ENCODE results near the gene TTC7B.

Gene TTC7B

DNA sequence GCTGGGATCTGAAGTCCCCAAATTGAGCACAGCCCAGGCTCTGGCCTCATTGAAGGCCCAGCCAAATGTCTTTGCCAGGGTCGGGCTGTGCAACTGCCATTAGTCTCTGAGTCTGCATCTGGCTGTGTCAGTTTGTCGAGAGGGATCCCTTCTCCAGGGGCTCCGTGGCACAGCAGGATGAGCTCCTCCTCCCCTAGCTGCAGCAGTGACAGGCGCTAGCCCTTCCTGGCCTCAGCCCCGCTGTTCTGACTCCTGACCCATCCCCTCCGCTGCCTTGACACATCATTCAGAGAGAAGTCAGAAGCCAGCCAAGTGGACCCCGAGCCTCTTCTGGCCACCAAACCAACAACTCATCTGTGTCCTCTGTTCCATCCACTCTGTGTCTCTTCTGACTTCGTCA is 231.1 kb downstream of the TTC7B start:
- peaks cover 6% of the 10 kb centered on the region for H3K79me2 ChIP-seq
- TF ChIP-seq, protein P1, sequence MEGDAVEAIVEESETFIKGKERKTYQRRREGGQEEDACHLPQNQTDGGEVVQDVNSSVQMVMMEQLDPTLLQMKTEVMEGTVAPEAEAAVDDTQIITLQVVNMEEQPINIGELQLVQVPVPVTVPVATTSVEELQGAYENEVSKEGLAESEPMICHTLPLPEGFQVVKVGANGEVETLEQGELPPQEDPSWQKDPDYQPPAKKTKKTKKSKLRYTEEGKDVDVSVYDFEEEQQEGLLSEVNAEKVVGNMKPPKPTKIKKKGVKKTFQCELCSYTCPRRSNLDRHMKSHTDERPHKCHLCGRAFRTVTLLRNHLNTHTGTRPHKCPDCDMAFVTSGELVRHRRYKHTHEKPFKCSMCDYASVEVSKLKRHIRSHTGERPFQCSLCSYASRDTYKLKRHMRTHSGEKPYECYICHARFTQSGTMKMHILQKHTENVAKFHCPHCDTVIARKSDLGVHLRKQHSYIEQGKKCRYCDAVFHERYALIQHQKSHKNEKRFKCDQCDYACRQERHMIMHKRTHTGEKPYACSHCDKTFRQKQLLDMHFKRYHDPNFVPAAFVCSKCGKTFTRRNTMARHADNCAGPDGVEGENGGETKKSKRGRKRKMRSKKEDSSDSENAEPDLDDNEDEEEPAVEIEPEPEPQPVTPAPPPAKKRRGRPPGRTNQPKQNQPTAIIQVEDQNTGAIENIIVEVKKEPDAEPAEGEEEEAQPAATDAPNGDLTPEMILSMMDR (IDR thresholded peaks at IDR 0.05): no peak
- no peak overlapping the region for H3K9ac ChIP-seq
- peaks cover 8% of the 10 kb centered on the region for H3K4me1 ChIP-seq
- no peaks in the 10 kb centered on the region for H3K27me3 ChIP-seq (ENCODE audit: control insufficient read depth, insufficient read depth, low read length)
- no peaks in the 10 kb centered on the region for H3K36me3 ChIP-seq (ENCODE audit: control insufficient read depth, insufficient read depth, low read length)
- H3K4me2 ChIP-seq (ENCODE audit: low read length): no peak overlapping the region
- no peak overlapping the region for H3K27ac ChIP-seq
- no peak overlapping the region for H2AFZ ChIP-seq
- H3K9me3 ChIP-seq (ENCODE audit: control insufficient read depth, low read length): no peaks in the 10 kb centered on the region
- H3K4me3 ChIP-seq (ENCODE audit: low read depth, low read length): no peak overlapping the region

GRCh38 chr14:90583916-90584605 is 232.2 kb downstream of the TTC7B start:
- Histone ChIP-seq H3K27ac (no peak overlapping the region), H3K36me3 (ENCODE audit: control insufficient read depth, insufficient read depth, low read length) (no peaks in the 10 kb centered on the region), H3K9me3 (ENCODE audit: control insufficient read depth, low read length) (no peaks in the 10 kb centered on the region), H3K79me2 (peaks cover 6% of the 10 kb centered on the region), H3K4me3 (ENCODE audit: low read depth, low read length) (no peak overlapping the region), H3K27me3 (ENCODE audit: control insufficient read depth, insufficient read depth, low read length) (no peaks in the 10 kb centered on the region), H3K4me2 (ENCODE audit: low read length) (no peak overlapping the region), H2AFZ (no peak overlapping the region), H3K9ac (no peak overlapping the region), H3K4me1 (peaks cover 9% of the 10 kb centered on the region)
- TF ChIP-seq, protein P1 (IDR thresholded peaks at IDR 0.05): no peak

DNA sequence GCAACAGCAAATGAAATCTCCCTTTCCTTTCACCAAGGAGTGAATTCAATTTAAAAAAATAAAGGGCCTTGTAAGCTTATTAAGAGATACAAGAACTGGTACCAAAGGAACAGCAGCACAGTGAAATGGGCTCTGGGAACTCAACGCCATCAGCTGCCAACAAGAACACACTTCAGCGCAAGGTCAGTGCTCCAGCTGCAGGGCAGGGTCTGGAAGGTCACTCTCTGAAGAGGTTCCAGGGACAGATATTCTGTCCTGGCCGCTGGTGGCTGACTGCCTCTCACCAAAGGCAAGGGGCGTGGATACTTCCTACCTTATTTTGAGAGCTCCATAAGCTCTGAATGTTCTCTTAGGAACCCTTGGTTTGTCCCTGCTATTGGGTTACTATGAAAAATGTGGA is 232.8 kb downstream of the TTC7B start:
- Histone ChIP-seq H3K9me3 (ENCODE audit: control insufficient read depth, low read length) (no peaks in the 10 kb centered on the region), H3K4me3 (ENCODE audit: low read depth, low read length) (no peak overlapping the region), H3K4me2 (ENCODE audit: low read length) (no peak overlapping the region), H3K79me2 (peaks cover 6% of the 10 kb centered on the region), H3K36me3 (ENCODE audit: control insufficient read depth, insufficient read depth, low read length) (no peaks in the 10 kb centered on the region), H3K27me3 (ENCODE audit: control insufficient read depth, insufficient read depth, low read length) (no peaks in the 10 kb centered on the region), H2AFZ (no peak overlapping the region), H3K4me1 (peaks cover 9% of the 10 kb centered on the region), H3K27ac (no peak overlapping the region), H3K9ac (no peak overlapping the region)
- TF ChIP-seq, protein P1 (IDR thresholded peaks at IDR 0.05): no peak

- Histone ChIP-seq H3K27me3 (ENCODE audit: control insufficient read depth, insufficient read depth, low read length) (no peaks in the 10 kb centered on the region), H3K36me3 (ENCODE audit: control insufficient read depth, insufficient read depth, low read length) (no peaks in the 10 kb centered on the region), H3K9ac (no peak overlapping the region), H2AFZ (no peak overlapping the region), H3K4me3 (ENCODE audit: low read depth, low read length) (no peak overlapping the region), H3K4me1 (peaks cover 9% of the 10 kb centered on the region), H3K4me2 (ENCODE audit: low read length) (no peak overlapping the region), H3K27ac (no peak overlapping the region), H3K79me2 (peaks cover 6% of the 10 kb centered on the region), H3K9me3 (ENCODE audit: control insufficient read depth, low read length) (no peaks in the 10 kb centered on the region)
- TF ChIP-seq, protein P1 (IDR thresholded peaks at IDR 0.05): no peak
Measured at GRCh38 chr14:90582166-90582565, 234.1 kb downstream of the TTC7B start.

GRCh38 chr14:90581745-90582144 is 234.5 kb downstream of the TTC7B start:
- no peaks in the 10 kb centered on the region for H3K27me3 ChIP-seq (ENCODE audit: control insufficient read depth, insufficient read depth, low read length)
- H3K4me3 ChIP-seq (ENCODE audit: low read depth, low read length): no peak overlapping the region
- peaks cover 6% of the 10 kb centered on the region for H3K79me2 ChIP-seq
- TF ChIP-seq, protein P1 (IDR thresholded peaks at IDR 0.05): no peak
- peaks cover 9% of the 10 kb centered on the region for H3K4me1 ChIP-seq
- no peak overlapping the region for H3K9ac ChIP-seq
- no peak overlapping the region for H3K4me2 ChIP-seq (ENCODE audit: low read length)
- H3K9me3 ChIP-seq (ENCODE audit: control insufficient read depth, low read length): no peaks in the 10 kb centered on the region
- H3K36me3 ChIP-seq (ENCODE audit: control insufficient read depth, insufficient read depth, low read length): no peaks in the 10 kb centered on the region
- H2AFZ ChIP-seq: no peak overlapping the region
- no peak overlapping the region for H3K27ac ChIP-seq

Measured in parathyroid adenoma (tissue), 2 donors.